NB4 (cell line): ENCODE measurements around the gene LSM7.

Experiments
- POLR2A ChIP-seq: IDR thresholded peaks from 2 replicates; pipeline ENCODE4 v1.6.1; 2011; ENCODE audit warnings: mild to moderate bottlenecking; ENCODE audit not compliant: insufficient read length; ENCODE audit errors: extremely low read depth
- TF ChIP-seq, protein P1 (sequence below): IDR thresholded peaks from one replicate; pipeline ENCODE4 v1.5.1; 2012; ENCODE audit warnings: low read depth, low read length

GRCh38 chr19:2361246-2362045, 33.1 kb upstream of the LSM7 start:
- TF ChIP-seq, protein P1, sequence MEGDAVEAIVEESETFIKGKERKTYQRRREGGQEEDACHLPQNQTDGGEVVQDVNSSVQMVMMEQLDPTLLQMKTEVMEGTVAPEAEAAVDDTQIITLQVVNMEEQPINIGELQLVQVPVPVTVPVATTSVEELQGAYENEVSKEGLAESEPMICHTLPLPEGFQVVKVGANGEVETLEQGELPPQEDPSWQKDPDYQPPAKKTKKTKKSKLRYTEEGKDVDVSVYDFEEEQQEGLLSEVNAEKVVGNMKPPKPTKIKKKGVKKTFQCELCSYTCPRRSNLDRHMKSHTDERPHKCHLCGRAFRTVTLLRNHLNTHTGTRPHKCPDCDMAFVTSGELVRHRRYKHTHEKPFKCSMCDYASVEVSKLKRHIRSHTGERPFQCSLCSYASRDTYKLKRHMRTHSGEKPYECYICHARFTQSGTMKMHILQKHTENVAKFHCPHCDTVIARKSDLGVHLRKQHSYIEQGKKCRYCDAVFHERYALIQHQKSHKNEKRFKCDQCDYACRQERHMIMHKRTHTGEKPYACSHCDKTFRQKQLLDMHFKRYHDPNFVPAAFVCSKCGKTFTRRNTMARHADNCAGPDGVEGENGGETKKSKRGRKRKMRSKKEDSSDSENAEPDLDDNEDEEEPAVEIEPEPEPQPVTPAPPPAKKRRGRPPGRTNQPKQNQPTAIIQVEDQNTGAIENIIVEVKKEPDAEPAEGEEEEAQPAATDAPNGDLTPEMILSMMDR: no peak
- TF ChIP-seq POLR2A: no peak
